CD14-positive monocyte (primary cell): ENCODE results near the gene ANAPC13. TPM values are rescaled to one million over a fixed set of nuclear protein-coding genes. Genes with fewer than 3 reads are reported as not detected.

Source experiments
- DNase-seq, 3 donors: peaks; one replicate each; pipeline ENCODE4 v3.0.0-alpha.2; 2011 to 2022
- H2AFZ ChIP-seq: 2 replicates; pipeline ENCODE4 v1.6.0; 2012; ENCODE audit warnings: mild to moderate bottlenecking, low read depth, low read length, inconsistent platforms; ENCODE audit not compliant: insufficient read depth, poor library complexity, severe bottlenecking
- H3K27ac ChIP-seq, 2 donors: 1 replicate in 1 of 2; 2 replicates in 1 of 2; pipeline ENCODE4 v1.5.1; 2012 to 2013; ENCODE audit warnings: low read length in 2 of 2, control low read depth in 1 of 2, inconsistent platforms in 1 of 2, low read depth in 1 of 2, mild to moderate bottlenecking in 1 of 2
- H3K27me3 ChIP-seq, 2 donors: one replicate each; pipeline versions ENCODE4 v1.6.0 to v1.6.1; 2011 to 2013; ENCODE audit warnings: low read length in 2 of 2; ENCODE audit not compliant: control insufficient read depth in 2 of 2, insufficient read depth in 2 of 2
- H3K36me3 ChIP-seq, 2 donors: replicated peaks in 1 of 2; 1 replicate in 1 of 2; 2 replicates in 1 of 2; pipeline versions ENCODE4 v1.5.1 to v1.6.1; 2012 to 2013; ENCODE audit warnings: low read length in 2 of 2, control low read depth in 1 of 2, inconsistent platforms in 1 of 2, mild to moderate bottlenecking in 1 of 2; ENCODE audit not compliant: insufficient read depth in 2 of 2, control insufficient read depth in 1 of 2
- H3K4me1 ChIP-seq, 2 donors: 1 replicate in 1 of 2; 2 replicates in 1 of 2; pipeline versions ENCODE4 v1.5.1 to v1.6.1; 2012 to 2013; ENCODE audit warnings: low read length in 2 of 2, control low read depth in 1 of 2, inconsistent platforms in 1 of 2, mild to moderate bottlenecking in 1 of 2, moderate library complexity in 1 of 2; ENCODE audit not compliant: insufficient read depth in 2 of 2, control insufficient read depth in 1 of 2
- H3K4me2 ChIP-seq: replicated peaks from 2 replicates; pipeline ENCODE3; 2012; ENCODE audit warnings: low read length, moderate library complexity, mild to moderate bottlenecking; ENCODE audit not compliant: poor library complexity, severe bottlenecking; ENCODE audit errors: extremely low read depth
- H3K4me3 ChIP-seq, 3 experiments: fragments of 200-600 bp in 1 of 3; sonication (generic) in 1 of 3; replicated peaks in 1 of 3; 1 replicate in 2 of 3; 2 replicates in 1 of 3; pipeline ENCODE4 v1.5.1; 2011 to 2013; ENCODE audit warnings: low read length in 3 of 3, mild to moderate bottlenecking in 3 of 3, control low read depth in 2 of 3, low read depth in 2 of 3, inconsistent platforms in 1 of 3, moderate library complexity in 1 of 3
- H3K79me2 ChIP-seq: 2 replicates; pipeline ENCODE4 v1.6.0; 2012; ENCODE audit warnings: mild to moderate bottlenecking, control low read depth, inconsistent platforms, low read length, moderate library complexity; ENCODE audit not compliant: insufficient read depth
- H3K9ac ChIP-seq: 2 replicates; pipeline ENCODE4 v1.6.0; 2017; ENCODE audit warnings: low read length, mild to moderate bottlenecking; ENCODE audit not compliant: insufficient read depth, poor library complexity, severe bottlenecking
- H3K9me3 ChIP-seq, 2 donors: replicated peaks in 1 of 2; 1 replicate in 1 of 2; 2 replicates in 1 of 2; pipeline versions ENCODE4 v1.5.1 to v1.6.1; 2012 to 2013; ENCODE audit warnings: low read length in 2 of 2, control low read depth in 1 of 2; ENCODE audit not compliant: control insufficient read depth in 1 of 2, insufficient read depth in 1 of 2
- H4K20me1 ChIP-seq: 2 replicates; pipeline ENCODE4 v1.6.0; 2012; ENCODE audit warnings: mild to moderate bottlenecking, low read length, control low read depth, moderate library complexity; ENCODE audit not compliant: insufficient read depth
- H3K27ac Mint-ChIP-seq, 7 donors: one replicate each; pipeline ENCODE4 v1.8.0; 2020; ENCODE audit warnings: mild to moderate bottlenecking in 7 of 7, mixed read lengths in 7 of 7, moderate library complexity in 6 of 7, inconsistent platforms in 2 of 7
- H3K27me3 Mint-ChIP-seq, 3 donors: one replicate each; pipeline ENCODE4 v1.8.0; 2021 to 2022; ENCODE audit warnings: low read depth in 3 of 3, mild to moderate bottlenecking in 3 of 3, mixed read lengths in 3 of 3, moderate library complexity in 3 of 3, inconsistent platforms in 1 of 3
- H3K36me3 Mint-ChIP-seq, 2 donors: one replicate each; pipeline ENCODE4 v1.8.0; 2020; ENCODE audit warnings: mixed read lengths in 2 of 2, inconsistent platforms in 1 of 2, mild to moderate bottlenecking in 1 of 2
- H3K4me1 Mint-ChIP-seq: one replicate; pipeline ENCODE4 v1.8.0; 2020; ENCODE audit warnings: mild to moderate bottlenecking, mixed read lengths
- H3K4me3 Mint-ChIP-seq, 2 donors: one replicate each; pipeline ENCODE4 v1.8.0; 2020; ENCODE audit warnings: mild to moderate bottlenecking in 2 of 2, mixed read lengths in 2 of 2, moderate library complexity in 1 of 2
- H3K9me3 Mint-ChIP-seq, 7 donors: one replicate each; pipeline ENCODE4 v1.8.0; 2020 to 2022; ENCODE audit warnings: mixed read lengths in 7 of 7, mild to moderate bottlenecking in 6 of 7, moderate library complexity in 6 of 7, inconsistent platforms in 2 of 7
- WGBS: methylation state at CpG from one replicate; pipeline ENCODE4 v1.1.5; 2013; ENCODE audit warnings: missing lambda C conversion rate; ENCODE audit not compliant: insufficient coverage; 5-methylcytosine and 5-hydroxymethylcytosine counted together
- intact Hi-C, 2 donors: fragments of 100-400 bp; cut with micrococcal nuclease; formaldehyde crosslinking; loops; one replicate each; pipeline versions ENCODE4 v1.15.0 to v1.15.1; 2023
- polyA plus RNA-seq, 3 donors: library from polyadenylated mRNA; depleted of rRNA in 1 of 3; unstranded in 2 of 3; stranded (reverse) in 1 of 3; fragments of 300-500 nt in 2 of 3; fragments of >200 nt in 1 of 3; fragmentation: Illumina TruSeq in 2 of 3; gene quantifications; 1 replicate in 2 of 3; 2 replicates in 1 of 3; pipeline ENCODE4 v1.2.3, GENCODE V29; 2012 to 2021
- TF ChIP-seq, protein P1 (sequence below): fragments of 200-600 bp; IDR thresholded peaks from one replicate; pipeline ENCODE4 v1.8.0; 2022; ENCODE audit warnings: antibody characterized with exemption, mild to moderate bottlenecking

The ANAPC13 gene
- polyA plus RNA-seq, 3 donors = 33.5 to 102 (median 92.4) TPM

DNA sequence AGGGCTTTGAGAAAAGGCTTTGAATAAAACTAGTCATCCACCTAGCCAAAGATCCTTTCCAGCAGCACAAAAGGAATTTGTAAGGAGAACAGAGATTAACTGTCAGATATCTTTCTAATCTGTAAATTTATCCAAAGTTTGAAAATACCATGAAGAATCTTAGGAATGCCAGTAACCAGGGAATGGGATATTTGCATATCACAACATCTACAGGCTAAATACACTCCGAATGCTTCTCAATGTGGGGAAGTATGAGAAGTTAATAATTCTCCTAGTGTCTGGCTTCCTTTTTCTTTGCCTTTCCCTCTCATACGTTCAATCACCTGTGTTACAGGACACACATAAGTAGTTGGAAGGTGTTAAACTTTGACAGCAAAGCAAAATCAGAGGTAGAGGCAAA is 7.8 kb downstream of the ANAPC13 start:
- Mint-ChIP-seq H3K4me3 (no peak overlapping the region), H3K4me1 (peaks cover 6% of the 10 kb centered on the region), H3K9me3 (peaks cover 0 to 3% (median 0%) of the 10 kb centered on the region in 7 donors), H3K27ac (no peak overlapping the region), H3K36me3 (peaks cover 73 to 78% of the 10 kb centered on the region in 2 donors), H3K27me3 (peaks cover 0 to 3% (median 0%) of the 10 kb centered on the region in 3 donors)
- Histone ChIP-seq H3K4me2 (no peak overlapping the region), H3K9ac (no peak overlapping the region), H3K27ac (no peak overlapping the region), H4K20me1 (no peaks in the 10 kb centered on the region), H3K9me3 (no peaks in the 10 kb centered on the region), H3K4me1 (peaks cover 6 to 8% of the 10 kb centered on the region in 2 donors), H2AFZ (no peak overlapping the region), H3K36me3 (peaks cover 56 to 83% of the 10 kb centered on the region in 2 donors), H3K27me3 (no peaks in the 10 kb centered on the region), H3K4me3 (no peak overlapping the region), H3K79me2 (peaks cover 6% of the 10 kb centered on the region)
- WGBS = no CpG with 5 or more reads among the region's 2 CpGs
- DNase-seq = no peak
- intact Hi-C loops = no loop called here
- TF ChIP-seq, protein P1, sequence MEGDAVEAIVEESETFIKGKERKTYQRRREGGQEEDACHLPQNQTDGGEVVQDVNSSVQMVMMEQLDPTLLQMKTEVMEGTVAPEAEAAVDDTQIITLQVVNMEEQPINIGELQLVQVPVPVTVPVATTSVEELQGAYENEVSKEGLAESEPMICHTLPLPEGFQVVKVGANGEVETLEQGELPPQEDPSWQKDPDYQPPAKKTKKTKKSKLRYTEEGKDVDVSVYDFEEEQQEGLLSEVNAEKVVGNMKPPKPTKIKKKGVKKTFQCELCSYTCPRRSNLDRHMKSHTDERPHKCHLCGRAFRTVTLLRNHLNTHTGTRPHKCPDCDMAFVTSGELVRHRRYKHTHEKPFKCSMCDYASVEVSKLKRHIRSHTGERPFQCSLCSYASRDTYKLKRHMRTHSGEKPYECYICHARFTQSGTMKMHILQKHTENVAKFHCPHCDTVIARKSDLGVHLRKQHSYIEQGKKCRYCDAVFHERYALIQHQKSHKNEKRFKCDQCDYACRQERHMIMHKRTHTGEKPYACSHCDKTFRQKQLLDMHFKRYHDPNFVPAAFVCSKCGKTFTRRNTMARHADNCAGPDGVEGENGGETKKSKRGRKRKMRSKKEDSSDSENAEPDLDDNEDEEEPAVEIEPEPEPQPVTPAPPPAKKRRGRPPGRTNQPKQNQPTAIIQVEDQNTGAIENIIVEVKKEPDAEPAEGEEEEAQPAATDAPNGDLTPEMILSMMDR = no peak

DNA sequence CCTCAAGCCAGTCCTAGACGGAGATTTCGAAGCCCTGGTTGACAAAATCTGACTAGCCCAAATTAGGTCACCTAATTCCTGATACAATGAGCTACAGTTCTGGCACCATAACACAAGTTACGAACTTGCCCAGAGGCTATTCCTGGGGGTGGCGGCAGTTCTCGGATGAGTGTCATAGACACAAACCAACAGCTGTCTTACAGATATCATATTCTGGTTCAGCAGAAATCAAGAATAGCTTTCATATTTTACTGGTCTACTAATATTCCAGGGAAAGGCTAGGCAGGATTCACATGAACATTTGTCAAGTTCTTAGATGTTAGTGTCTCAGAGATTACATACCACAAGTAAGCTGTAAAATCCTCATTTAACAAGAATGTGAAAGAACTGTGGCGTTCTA is 8.8 kb downstream of the ANAPC13 start:
- TF ChIP-seq, protein P1 = no peak
- no peaks in the 10 kb centered on the region for H3K79me2 ChIP-seq
- Mint-ChIP-seq H3K36me3 (peaks cover 74 to 78% of the 10 kb centered on the region in 2 donors), H3K9me3 (peaks cover 0 to 3% (median 0%) of the 10 kb centered on the region in 7 donors), H3K27ac (peak overlapping the region in 1 of 7 donors; percentile 9), H3K27me3 (peaks cover 0 to 3% (median 0%) of the 10 kb centered on the region in 3 donors), H3K4me3 (no peak overlapping the region), H3K4me1 (no peaks in the 10 kb centered on the region)
- no peak overlapping the region for H2AFZ ChIP-seq
- H3K27ac ChIP-seq = no peak overlapping the region
- intact Hi-C loops = no loop called here
- no peaks in the 10 kb centered on the region for H3K27me3 ChIP-seq
- DNase-seq = no peak
- no peak overlapping the region for H3K4me3 ChIP-seq
- H3K4me1 ChIP-seq = no peaks in the 10 kb centered on the region
- H3K36me3 ChIP-seq = peaks cover 53 to 85% of the 10 kb centered on the region in 2 donors
- H3K9me3 ChIP-seq = no peaks in the 10 kb centered on the region
- 100% methylated on average over 5 of the region's 6 CpGs for WGBS
- no peak overlapping the region for H3K4me2 ChIP-seq
- no peaks in the 10 kb centered on the region for H4K20me1 ChIP-seq
- no peak overlapping the region for H3K9ac ChIP-seq
